BJ (cell line): ENCODE results near the gene COL4A3. TPM values are rescaled to one million over a fixed set of nuclear protein-coding genes. Genes with fewer than 3 reads are reported as not detected.

ENCODE experiments used
- CTCF ChIA-PET: fragments of 350-600 bp; formaldehyde crosslinking; extraction: SDS; loops from one replicate; lab custom pipeline; 2021; ENCODE audit warnings: antibody characterized with exemption, inconsistent platforms; lab: Yijun Ruan, JAX
- POLR2A ChIA-PET: fragments of 300-600 bp; sonication (Branson Sonifier 250); formaldehyde crosslinking; extraction: SDS; loops from one replicate; lab custom pipeline; 2021; ENCODE audit warnings: antibody characterized with exemption; lab: Charles Lee
- DNase-seq: peaks from one replicate; pipeline ENCODE4 v3.0.0-alpha.2; 2011; ENCODE audit warnings: low read depth
- H3K27me3 ChIP-seq: 2 replicates; pipeline ENCODE4 v1.6.0; 2011; ENCODE audit warnings: low read length; ENCODE audit not compliant: control insufficient read depth, insufficient read depth
- H3K36me3 ChIP-seq: 2 replicates; pipeline ENCODE4 v1.5.1; 2011; ENCODE audit warnings: low read length; ENCODE audit not compliant: control insufficient read depth, insufficient read depth
- H3K4me3 ChIP-seq: 2 replicates; pipeline ENCODE4 v1.5.1; 2011; ENCODE audit warnings: low read depth, mild to moderate bottlenecking, control low read depth, low read length
- polyA plus RNA-seq: library from polyadenylated mRNA; depleted of rRNA; stranded (reverse); fragments of >200 nt; gene quantifications from 2 replicates; pipeline ENCODE4 v1.2.3, GENCODE V29; 2011
- TF ChIP-seq, protein P1 (sequence below): IDR thresholded peaks from 2 replicates; pipeline ENCODE4 v1.5.1; 2011; ENCODE audit warnings: low read depth, mild to moderate bottlenecking, control low read depth, inconsistent platforms, low read length, moderate library complexity; ENCODE audit not compliant: insufficient read depth

Gene COL4A3
- polyA plus RNA-seq, 1 experiment = 0.29 TPM

DNA sequence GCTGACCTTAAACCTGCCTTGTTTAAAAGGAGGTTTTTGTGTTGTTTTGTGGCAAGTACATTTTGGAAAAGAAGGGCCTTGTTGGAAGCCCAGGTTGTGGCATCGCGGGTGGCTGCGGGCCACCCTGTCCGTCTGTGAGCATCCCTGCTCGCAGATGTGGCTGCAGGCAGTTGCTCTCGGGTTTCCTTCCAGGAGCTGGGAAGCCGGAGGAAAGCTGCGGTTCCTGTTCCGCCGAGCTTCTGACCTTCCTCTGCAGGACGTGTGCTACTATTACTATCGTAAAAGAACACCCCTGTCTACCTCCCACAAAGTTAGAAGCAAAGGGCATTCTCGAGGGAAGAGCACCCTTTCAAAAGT is 161.4 kb downstream of the COL4A3 start:
- ChIA-PET POLR2A (interaction anchor here (0.6 to 0.7 kb wide), 2 partner anchors 214 to 508 kb away, joined by 3 to 5 read pairs; no protein-coding TSS in a partner anchor), CTCF (interaction anchor here (1.5 kb wide), 1 partner anchor 52 kb away, joined by 4 read pairs; no protein-coding TSS in a partner anchor)
- no peak for DNase-seq
- Histone ChIP-seq H3K36me3 (no peaks in the 10 kb centered on the region), H3K27me3 (no peaks in the 10 kb centered on the region), H3K4me3 (peak overlapping the region; percentile 78)
- TF ChIP-seq, protein P1, sequence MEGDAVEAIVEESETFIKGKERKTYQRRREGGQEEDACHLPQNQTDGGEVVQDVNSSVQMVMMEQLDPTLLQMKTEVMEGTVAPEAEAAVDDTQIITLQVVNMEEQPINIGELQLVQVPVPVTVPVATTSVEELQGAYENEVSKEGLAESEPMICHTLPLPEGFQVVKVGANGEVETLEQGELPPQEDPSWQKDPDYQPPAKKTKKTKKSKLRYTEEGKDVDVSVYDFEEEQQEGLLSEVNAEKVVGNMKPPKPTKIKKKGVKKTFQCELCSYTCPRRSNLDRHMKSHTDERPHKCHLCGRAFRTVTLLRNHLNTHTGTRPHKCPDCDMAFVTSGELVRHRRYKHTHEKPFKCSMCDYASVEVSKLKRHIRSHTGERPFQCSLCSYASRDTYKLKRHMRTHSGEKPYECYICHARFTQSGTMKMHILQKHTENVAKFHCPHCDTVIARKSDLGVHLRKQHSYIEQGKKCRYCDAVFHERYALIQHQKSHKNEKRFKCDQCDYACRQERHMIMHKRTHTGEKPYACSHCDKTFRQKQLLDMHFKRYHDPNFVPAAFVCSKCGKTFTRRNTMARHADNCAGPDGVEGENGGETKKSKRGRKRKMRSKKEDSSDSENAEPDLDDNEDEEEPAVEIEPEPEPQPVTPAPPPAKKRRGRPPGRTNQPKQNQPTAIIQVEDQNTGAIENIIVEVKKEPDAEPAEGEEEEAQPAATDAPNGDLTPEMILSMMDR = no peak

DNA sequence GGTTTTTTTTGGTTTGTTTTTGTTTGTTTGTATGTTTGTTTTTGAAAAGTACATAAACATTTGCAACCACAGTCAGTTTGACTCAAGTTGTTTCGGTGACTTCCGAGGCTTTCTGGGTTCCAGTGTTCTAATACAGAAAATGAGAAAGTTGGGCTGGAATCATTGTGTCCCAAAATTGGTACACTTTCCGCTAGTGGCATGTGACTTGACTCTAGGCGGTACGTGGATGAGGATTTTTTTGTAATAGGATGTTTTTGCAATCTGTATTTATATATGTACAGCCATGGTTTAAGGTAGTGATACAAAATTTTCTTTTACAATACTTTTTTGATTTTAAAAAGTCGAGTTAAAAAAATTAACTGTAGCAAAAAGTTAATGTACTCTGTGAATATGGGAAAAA is 162.4 kb downstream of the COL4A3 start:
- no peak for DNase-seq
- CTCF ChIA-PET = interaction anchor here (1.5 to 1.6 kb wide), 2 partner anchors 32 to 51 kb away, joined by 4 to 5 read pairs; no protein-coding TSS in a partner anchor

DNA sequence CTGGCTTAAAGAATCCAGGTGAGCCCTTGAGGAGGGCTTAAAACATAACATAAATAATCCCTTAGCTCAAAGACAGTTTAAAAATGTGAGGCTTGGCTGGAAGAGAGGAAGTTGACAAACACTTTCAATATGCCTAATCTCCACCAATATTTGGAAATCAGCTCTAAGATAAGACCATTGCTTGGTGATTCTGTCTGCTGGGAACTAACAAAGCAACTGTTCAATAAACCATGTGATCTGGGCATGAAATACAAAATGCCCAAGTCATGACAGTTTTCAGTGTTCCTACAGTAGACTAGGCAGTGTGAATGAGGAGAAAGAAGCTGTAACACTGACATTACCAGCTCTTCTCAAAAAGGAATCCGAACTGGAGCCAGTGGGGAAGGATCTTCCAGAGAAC is 171.3 kb downstream of the COL4A3 start:
- ChIA-PET POLR2A (no interaction called here), CTCF (no interaction called here)
- Histone ChIP-seq H3K36me3 (peaks cover 3% of the 10 kb centered on the region; the same call in 1 of the 2 replicates), H3K4me3 (no peak overlapping the region), H3K27me3 (no peaks in the 10 kb centered on the region)
- DNase-seq = no peak
- TF ChIP-seq, protein P1 = no peak

More for the DNA sequence above, 162.4 kb downstream of the COL4A3 start:
- TF ChIP-seq, protein P1 = no peak
- Histone ChIP-seq H3K36me3 (no peaks in the 10 kb centered on the region), H3K4me3 (no peak overlapping the region; the same call in 1 of the 2 replicates), H3K27me3 (no peaks in the 10 kb centered on the region)
- POLR2A ChIA-PET = no interaction called here

DNA sequence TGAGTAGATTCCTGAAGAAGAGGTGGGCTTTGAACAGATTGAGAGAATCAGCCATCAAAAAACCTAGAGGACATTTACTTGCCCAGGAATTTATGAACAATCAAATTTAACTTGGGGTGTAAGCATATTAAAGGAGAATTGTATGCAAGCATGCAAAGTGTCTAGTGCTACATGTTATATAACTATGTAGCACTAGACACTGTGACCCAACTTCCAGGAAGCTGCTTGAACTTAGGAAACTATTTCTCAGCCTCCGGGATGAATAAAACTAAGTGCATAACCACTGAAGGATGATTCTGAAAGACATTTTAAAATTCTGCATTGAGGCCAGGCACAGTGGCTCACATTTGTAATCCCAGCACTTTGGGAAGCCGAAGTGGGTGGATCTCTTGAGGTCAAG is 173.0 kb downstream of the COL4A3 start:
- no peak for DNase-seq
- Histone ChIP-seq H3K4me3 (no peak overlapping the region), H3K27me3 (no peaks in the 10 kb centered on the region), H3K36me3 (peaks cover 5% of the 10 kb centered on the region; the same call in 1 of the 2 replicates)
- TF ChIP-seq, protein P1 = no peak
- POLR2A ChIA-PET = no interaction called here
- CTCF ChIA-PET = no interaction called here

DNA sequence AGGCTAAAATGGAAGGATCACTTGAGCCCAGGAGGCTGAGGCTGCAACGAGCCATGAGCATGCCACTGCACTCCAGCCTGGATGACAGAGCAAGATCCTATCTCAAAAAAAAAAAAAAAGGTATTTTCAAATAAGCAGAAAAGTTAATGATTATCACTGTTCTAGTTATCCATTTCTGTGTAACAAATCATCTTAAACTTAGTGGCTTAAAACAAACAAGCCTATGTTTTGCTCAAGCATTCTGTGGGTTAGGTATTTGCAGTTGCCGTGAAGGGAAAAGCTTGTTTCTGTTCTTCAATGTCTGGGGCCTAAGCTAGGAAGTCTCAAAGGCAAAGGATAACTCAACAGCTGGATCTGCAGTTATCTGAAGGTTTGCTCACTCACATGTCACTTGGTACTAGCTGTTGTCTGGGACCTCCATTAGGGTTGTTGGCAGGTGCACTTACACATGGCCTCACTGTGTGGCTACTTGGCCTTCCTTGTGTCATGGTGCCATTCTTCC is 174.7 kb downstream of the COL4A3 start:
- Histone ChIP-seq H3K36me3 (peaks cover 5% of the 10 kb centered on the region; the same call in 1 of the 2 replicates), H3K4me3 (no peak overlapping the region), H3K27me3 (no peaks in the 10 kb centered on the region)
- no peak for DNase-seq
- POLR2A ChIA-PET = no interaction called here
- CTCF ChIA-PET = interaction anchor here (1.5 kb wide), 1 partner anchor 101 kb away, joined by 3 read pairs; no protein-coding TSS in a partner anchor
- TF ChIP-seq, protein P1 = no peak
